Body of pancreas (tissue), 4 donors: ENCODE measurements around the gene ANKRD17.

ENCODE experiments used
- CTCF ChIP-seq, 7 experiments: fragments of 450-650 bp in 4 of 7; fragments of 200-600 bp in 3 of 7; sonication (generic) in 3 of 7; IDR thresholded peaks; one replicate each; pipeline ENCODE4 v1.5.1; 2016 to 2019; ENCODE audit warnings: antibody characterized with exemption in 7 of 7
- POLR2A ChIP-seq, 3 donors: fragments of 450-650 bp; IDR thresholded peaks; one replicate each; pipeline ENCODE4 v1.6.1; 2016; ENCODE audit warnings: antibody characterized with exemption in 3 of 3, mild to moderate bottlenecking in 2 of 3

DNA sequence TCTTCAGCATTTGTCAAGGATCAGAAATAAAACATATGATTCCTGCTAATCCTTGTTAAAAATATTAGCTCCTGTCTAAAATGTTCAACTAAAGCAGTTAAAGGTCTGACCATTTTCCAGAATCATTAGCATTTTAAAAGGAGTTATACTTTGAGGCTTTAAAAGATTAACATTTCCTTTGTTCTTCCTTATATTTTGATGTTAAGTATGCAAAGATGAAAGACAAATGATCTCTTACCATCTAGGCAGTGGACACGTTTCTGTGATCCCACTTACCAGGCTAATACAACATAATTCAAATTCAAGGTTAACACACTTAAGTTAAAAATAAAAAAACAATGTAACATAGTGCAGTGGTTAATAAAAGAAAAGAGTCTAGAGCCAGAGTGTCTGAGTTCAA, 127.3 kb downstream of the ANKRD17 start:
- TF ChIP-seq CTCF (IDR thresholded peaks at IDR 0.05) = no peak
- no peak for TF ChIP-seq POLR2A (IDR thresholded peaks at IDR 0.05)
